Duodenal mucosa (tissue), 2 donors: ENCODE results near the gene CUL1.

Experiments
- H3K27ac ChIP-seq: one replicate; pipeline ENCODE4 v1.7.0; 2013; ENCODE audit warnings: low read depth, low read length
- H3K27me3 ChIP-seq, 2 donors: one replicate each; pipeline ENCODE4 v1.7.0; 2013; ENCODE audit warnings: low read length in 2 of 2, control low read depth in 1 of 2; ENCODE audit not compliant: insufficient read depth in 2 of 2, control insufficient read depth in 1 of 2
- H3K36me3 ChIP-seq, 2 donors: one replicate each; pipeline ENCODE4 v1.7.0; 2013; ENCODE audit warnings: low read length in 2 of 2, control low read depth in 1 of 2; ENCODE audit not compliant: insufficient read depth in 2 of 2, control insufficient read depth in 1 of 2
- H3K4me1 ChIP-seq, 2 donors: one replicate each; pipeline ENCODE4 v1.7.0; 2013; ENCODE audit warnings: low read length in 2 of 2, control low read depth in 1 of 2; ENCODE audit not compliant: insufficient read depth in 2 of 2, control insufficient read depth in 1 of 2
- H3K4me3 ChIP-seq, 2 donors: one replicate each; pipeline ENCODE4 v1.7.0; 2013; ENCODE audit warnings: low read length in 2 of 2, low read depth in 1 of 2
- H3K9ac ChIP-seq, 2 donors: one replicate each; pipeline ENCODE4 v1.7.0; 2013; ENCODE audit warnings: low read length in 2 of 2, low read depth in 1 of 2
- H3K9me3 ChIP-seq, 2 donors: one replicate each; pipeline ENCODE4 v1.7.0; 2013; ENCODE audit warnings: low read length in 2 of 2, control low read depth in 1 of 2; ENCODE audit not compliant: control insufficient read depth in 1 of 2

Gene CUL1

GRCh38 chr7:148834605-148835004 lies 135.9 kb downstream of the CUL1 start:
- Histone ChIP-seq H3K4me3 (no peak overlapping the region), H3K4me1 (no peaks in the 10 kb centered on the region), H3K27me3 (no peaks in the 10 kb centered on the region), H3K9me3 (no peaks in the 10 kb centered on the region), H3K36me3 (peaks cover 0 to 2% of the 10 kb centered on the region in 2 donors), H3K27ac (no peak overlapping the region), H3K9ac (no peak overlapping the region)

- Histone ChIP-seq H3K27ac (no peak overlapping the region), H3K4me1 (peaks cover 0 to 5% of the 10 kb centered on the region in 2 donors), H3K9ac (no peak overlapping the region), H3K27me3 (no peaks in the 10 kb centered on the region), H3K9me3 (no peaks in the 10 kb centered on the region), H3K4me3 (no peak overlapping the region), H3K36me3 (peaks cover 0 to 2% of the 10 kb centered on the region in 2 donors)
Measured at GRCh38 chr7:148835854-148836253, 137.2 kb downstream of the CUL1 start.

- H3K9ac ChIP-seq = no peak overlapping the region
- peaks cover 0 to 5% of the 10 kb centered on the region in 2 donors for H3K4me1 ChIP-seq
- no peak overlapping the region for H3K27ac ChIP-seq
- H3K36me3 ChIP-seq = peaks cover 0 to 2% of the 10 kb centered on the region in 2 donors
- no peaks in the 10 kb centered on the region for H3K9me3 ChIP-seq
- H3K4me3 ChIP-seq = no peak overlapping the region
- no peaks in the 10 kb centered on the region for H3K27me3 ChIP-seq
Measured at GRCh38 chr7:148838905-148839304, 140.2 kb downstream of the CUL1 start.

- peaks cover 0 to 3% of the 10 kb centered on the region in 2 donors for H3K4me1 ChIP-seq
- no peaks in the 10 kb centered on the region for H3K36me3 ChIP-seq
- H3K9ac ChIP-seq = no peak overlapping the region
- H3K4me3 ChIP-seq = no peak overlapping the region
- no peaks in the 10 kb centered on the region for H3K9me3 ChIP-seq
- H3K27me3 ChIP-seq = no peaks in the 10 kb centered on the region
- no peak overlapping the region for H3K27ac ChIP-seq
Measured at GRCh38 chr7:148847815-148848734, 149.4 kb downstream of the CUL1 start.

- Histone ChIP-seq H3K4me1 (peaks cover 0 to 3% of the 10 kb centered on the region in 2 donors), H3K4me3 (no peak overlapping the region), H3K36me3 (no peaks in the 10 kb centered on the region), H3K27ac (no peak overlapping the region), H3K27me3 (no peaks in the 10 kb centered on the region), H3K9ac (no peak overlapping the region), H3K9me3 (no peaks in the 10 kb centered on the region)
Measured at GRCh38 chr7:148849393-148850098, 150.8 kb downstream of the CUL1 start.

GRCh38 chr7:148850564-148850963 lies 151.9 kb downstream of the CUL1 start:
- Histone ChIP-seq H3K36me3 (no peaks in the 10 kb centered on the region), H3K9ac (no peak overlapping the region), H3K27ac (no peak overlapping the region), H3K4me3 (no peak overlapping the region), H3K27me3 (no peaks in the 10 kb centered on the region), H3K4me1 (no peaks in the 10 kb centered on the region), H3K9me3 (no peaks in the 10 kb centered on the region)
